HG03457 (cell line): ENCODE measurements around the gene KCNT1.

Experiments
- ATAC-seq: cut with Tn5 transposase; IDR thresholded peaks from one replicate; pipeline ENCODE4 v1.9.1; 2021; ENCODE audit warnings: moderate number of reproducible peaks; ENCODE audit not compliant: unreplicated experiment

Gene KCNT1

DNA sequence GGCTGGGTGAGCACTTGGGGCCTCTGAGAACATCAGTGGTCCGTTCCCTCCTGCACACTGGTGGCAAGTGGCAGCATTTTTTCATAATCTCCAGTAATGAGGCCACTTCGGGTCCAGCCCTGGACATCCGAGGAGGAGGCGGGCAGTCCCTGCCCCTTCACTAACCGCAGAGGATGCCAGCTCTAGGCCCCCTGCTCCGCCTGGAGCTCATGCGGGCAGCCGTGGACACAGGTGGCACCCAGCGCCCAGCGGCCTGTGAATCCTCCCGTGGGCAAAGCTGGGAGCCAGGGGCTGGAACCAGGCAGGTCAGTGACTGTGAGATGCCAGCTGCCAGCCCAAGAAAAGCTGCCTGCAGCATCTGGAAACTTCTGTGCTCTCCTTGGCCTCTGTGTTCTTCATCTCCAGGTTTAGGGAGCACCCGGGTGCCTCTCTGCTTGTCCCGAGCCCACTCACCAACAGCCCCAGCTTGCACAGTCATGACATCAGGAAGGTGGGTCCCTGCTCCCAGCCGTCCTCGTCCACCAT lies 92.4 kb downstream of the KCNT1 start:
- ATAC-seq: no peak

GRCh38 chr9:135795391-135795790 lies 93.4 kb downstream of the KCNT1 start:
- ATAC-seq: no peak

- ATAC-seq: no peak
Observed at GRCh38 chr9:135796784-135797485, 95.0 kb downstream of the KCNT1 start.

GRCh38 chr9:135797507-135798262 lies 95.7 kb downstream of the KCNT1 start:
- no peak for ATAC-seq

DNA sequence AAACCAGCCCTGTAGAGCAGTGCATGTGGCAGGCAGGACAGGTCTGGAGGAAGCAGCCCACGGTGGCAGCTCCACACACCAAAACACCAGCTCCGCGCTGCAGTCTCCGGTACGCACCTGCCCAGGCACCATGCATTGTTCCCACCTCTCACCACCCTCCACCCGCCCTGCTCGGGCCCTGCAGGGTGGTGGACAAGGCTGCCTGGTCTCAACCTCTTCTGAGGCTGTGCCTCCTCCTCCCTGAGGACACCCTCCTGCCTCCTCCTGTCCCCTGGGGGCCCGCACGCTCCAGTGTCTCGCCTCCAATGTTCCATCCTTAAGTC lies 96.2 kb downstream of the KCNT1 start:
- ATAC-seq: no peak

GRCh38 chr9:135799261-135799660 lies 97.3 kb downstream of the KCNT1 start:
- ATAC-seq: no peak

GRCh38 chr9:135801070-135801469 lies 99.1 kb downstream of the KCNT1 start:
- ATAC-seq: no peak

GRCh38 chr9:135802876-135803419 lies 101.0 kb downstream of the KCNT1 start:
- ATAC-seq: no peak

DNA sequence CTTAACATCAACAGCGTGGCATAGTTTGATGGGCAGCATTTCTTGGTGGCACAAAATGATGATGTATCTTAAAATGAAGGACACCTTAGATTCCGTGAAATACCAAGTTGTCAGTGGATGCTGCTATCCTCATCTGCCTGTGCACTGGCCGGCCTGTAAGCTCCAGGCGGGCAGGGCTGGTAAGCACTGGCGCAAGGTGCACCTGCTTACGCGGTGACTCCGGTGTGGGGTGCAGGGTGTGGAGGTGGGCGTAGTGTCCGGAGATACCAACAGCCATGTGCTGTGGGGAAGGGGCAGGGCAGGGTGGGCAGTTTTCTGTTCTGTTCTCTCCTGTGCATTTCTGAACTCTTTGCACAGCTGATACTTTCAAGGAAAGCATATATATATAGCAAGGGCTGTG lies 101.5 kb downstream of the KCNT1 start:
- ATAC-seq: no peak

DNA sequence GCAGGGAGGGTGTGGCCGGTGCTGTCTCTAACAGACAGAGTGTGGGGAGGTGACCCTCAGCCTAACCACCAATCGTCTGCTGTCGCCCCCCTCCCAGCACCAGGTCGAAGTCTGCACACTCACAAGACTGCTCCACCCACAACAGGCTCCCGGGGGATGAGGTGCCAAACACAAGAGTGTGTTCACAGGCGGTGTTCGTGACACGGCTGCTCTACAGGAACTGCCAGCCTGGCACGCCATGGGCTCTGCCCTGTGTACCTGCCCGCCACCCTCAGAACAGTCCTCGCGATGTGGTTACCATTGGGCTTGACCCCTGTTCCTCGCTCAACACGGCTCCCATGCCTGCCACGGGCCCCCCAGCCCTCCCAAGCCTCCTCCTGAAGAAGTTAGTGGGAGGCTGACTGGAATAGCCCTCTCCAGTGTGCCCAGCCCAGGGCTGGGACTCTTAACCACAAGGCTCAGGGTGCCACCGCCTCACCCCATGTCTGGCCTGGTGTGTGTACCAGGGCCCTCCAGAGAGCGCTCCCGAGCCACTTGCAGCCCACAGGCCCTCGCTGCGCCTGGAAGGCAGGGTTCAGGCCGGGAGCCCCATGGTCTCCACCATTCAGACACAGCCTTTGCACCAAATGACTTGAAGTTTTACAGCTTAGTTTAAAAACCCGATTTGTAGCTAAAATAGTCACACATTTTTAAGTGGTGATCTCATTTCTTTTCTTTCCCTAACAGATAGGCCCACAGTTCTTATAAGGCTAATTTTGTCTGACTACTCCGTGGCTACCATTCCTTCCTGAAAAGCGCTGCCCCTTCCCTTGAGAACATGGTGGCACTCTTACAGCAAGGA lies 102.8 kb downstream of the KCNT1 start:
- ATAC-seq: no peak

- ATAC-seq: no peak
Observed at GRCh38 chr9:135805422-135806022, 103.5 kb downstream of the KCNT1 start.

- ATAC-seq: no peak
Observed at GRCh38 chr9:135809166-135809565, 107.2 kb downstream of the KCNT1 start.

- no peak for ATAC-seq
Observed at GRCh38 chr9:135810806-135811575, 109.0 kb downstream of the KCNT1 start.

GRCh38 chr9:135811801-135812200 lies 109.8 kb downstream of the KCNT1 start:
- no peak for ATAC-seq

DNA sequence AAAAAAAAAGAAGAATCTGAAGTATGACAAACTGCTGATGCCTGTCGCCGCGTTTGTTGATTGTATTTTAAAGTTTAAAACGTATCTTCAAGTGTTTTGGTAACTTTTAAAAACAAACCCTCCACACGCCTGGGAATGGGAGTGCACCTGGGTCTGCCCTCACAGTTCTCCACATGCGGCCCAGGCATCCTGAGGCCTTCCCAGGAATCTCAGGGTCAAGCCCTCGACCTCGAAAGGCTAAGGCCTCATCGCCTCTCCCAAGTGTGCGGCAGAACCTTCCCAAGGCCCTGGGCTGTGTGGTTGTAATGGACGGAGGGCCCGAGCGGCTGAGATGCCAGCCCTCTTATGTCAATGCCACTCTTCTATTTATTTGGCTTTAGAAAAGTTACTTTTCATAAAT lies 111.0 kb downstream of the KCNT1 start:
- no peak for ATAC-seq

GRCh38 chr9:135813671-135814290 lies 111.8 kb downstream of the KCNT1 start:
- no peak for ATAC-seq

GRCh38 chr9:135814421-135815095 lies 112.6 kb downstream of the KCNT1 start:
- ATAC-seq: no peak

DNA sequence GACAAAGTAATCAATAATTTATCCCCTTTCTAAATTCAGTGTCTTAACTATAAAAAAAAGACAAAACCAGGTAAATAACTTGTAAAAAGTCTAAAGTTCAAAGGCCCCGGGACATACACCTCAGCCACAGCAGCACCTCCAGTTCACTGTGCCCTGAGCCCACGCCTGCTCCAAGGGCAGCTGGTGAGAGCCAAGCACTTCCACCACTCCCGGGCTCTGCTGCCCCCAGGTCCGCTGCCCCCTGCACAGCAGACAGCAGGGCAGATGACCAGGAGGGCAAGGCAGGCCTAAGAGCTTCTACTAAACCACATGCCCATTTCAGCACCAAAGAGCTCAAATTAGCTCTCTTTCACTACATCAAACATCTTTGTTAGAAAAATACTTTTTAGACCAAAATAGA lies 113.4 kb downstream of the KCNT1 start:
- no peak for ATAC-seq
